IMR-90 (cell line): ENCODE measurements around the gene JAKMIP1.

Source experiments
- CEBPB ChIP-seq: IDR thresholded peaks from 2 replicates; pipeline ENCODE4 v1.6.1; 2012; ENCODE audit warnings: low read depth, low read length, improper control_type of control experiment
- MAFK ChIP-seq: IDR thresholded peaks from 2 replicates; pipeline ENCODE4 v1.6.1; 2012; ENCODE audit warnings: low read depth, low read length, improper control_type of control experiment
- MXI1 ChIP-seq: IDR thresholded peaks from 2 replicates; pipeline ENCODE4 v1.6.1; 2012; ENCODE audit warnings: low read depth, mild to moderate bottlenecking, low read length, moderate library complexity, borderline replicate concordance
- POLR2A ChIP-seq: IDR thresholded peaks from 2 replicates; pipeline ENCODE4 v1.6.1; 2012; ENCODE audit warnings: mild to moderate bottlenecking, low read depth, low read length
- RAD21 ChIP-seq: IDR thresholded peaks from 2 replicates; pipeline ENCODE4 v1.6.1; 2012; ENCODE audit warnings: low read length, improper control_type of control experiment
- RCOR1 ChIP-seq: IDR thresholded peaks from 2 replicates; pipeline ENCODE4 v1.6.1; 2012; ENCODE audit warnings: mild to moderate bottlenecking, low read length, improper control_type of control experiment; ENCODE audit not compliant: insufficient replicate concordance
- SMC3 ChIP-seq: fragments of 150-350 bp; IDR thresholded peaks from 2 replicates; pipeline ENCODE4 v1.6.1; 2016; ENCODE audit warnings: low read depth, mild to moderate bottlenecking, antibody characterized with exemption, low read length, moderate library complexity
- TF ChIP-seq, protein P1 (sequence below): conservative IDR thresholded peaks from 2 replicates; pipeline ENCODE4 v1.5.1; 2012; ENCODE audit warnings: mild to moderate bottlenecking, low read depth, low read length, improper control_type of control experiment

DNA sequence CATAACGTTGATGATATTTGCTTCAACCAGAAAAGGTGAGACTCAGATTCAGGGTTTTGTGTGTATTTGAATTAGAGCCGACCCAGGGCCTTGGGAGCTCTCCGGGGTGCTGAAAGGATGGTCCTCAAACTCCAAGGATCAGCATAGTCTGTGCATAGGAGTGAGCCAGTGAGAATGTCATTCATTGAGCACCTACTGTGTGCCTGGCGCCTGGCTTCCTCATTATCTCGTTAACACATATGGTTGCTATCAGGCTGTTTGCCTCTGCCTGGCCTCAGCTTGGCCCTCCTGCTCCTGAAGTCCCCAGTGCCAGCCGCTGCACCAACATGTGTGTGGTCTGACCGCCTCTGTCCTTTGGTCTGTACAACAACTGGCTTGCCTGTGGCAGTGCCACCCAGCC is 25.1 kb upstream of the JAKMIP1 start:
- TF ChIP-seq SMC3 (no peak), RAD21 (no peak), POLR2A (no peak), MXI1 (no peak), MAFK (no peak), RCOR1 (no peak), CEBPB (no peak)
- TF ChIP-seq, protein P1, sequence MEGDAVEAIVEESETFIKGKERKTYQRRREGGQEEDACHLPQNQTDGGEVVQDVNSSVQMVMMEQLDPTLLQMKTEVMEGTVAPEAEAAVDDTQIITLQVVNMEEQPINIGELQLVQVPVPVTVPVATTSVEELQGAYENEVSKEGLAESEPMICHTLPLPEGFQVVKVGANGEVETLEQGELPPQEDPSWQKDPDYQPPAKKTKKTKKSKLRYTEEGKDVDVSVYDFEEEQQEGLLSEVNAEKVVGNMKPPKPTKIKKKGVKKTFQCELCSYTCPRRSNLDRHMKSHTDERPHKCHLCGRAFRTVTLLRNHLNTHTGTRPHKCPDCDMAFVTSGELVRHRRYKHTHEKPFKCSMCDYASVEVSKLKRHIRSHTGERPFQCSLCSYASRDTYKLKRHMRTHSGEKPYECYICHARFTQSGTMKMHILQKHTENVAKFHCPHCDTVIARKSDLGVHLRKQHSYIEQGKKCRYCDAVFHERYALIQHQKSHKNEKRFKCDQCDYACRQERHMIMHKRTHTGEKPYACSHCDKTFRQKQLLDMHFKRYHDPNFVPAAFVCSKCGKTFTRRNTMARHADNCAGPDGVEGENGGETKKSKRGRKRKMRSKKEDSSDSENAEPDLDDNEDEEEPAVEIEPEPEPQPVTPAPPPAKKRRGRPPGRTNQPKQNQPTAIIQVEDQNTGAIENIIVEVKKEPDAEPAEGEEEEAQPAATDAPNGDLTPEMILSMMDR: no peak
